Aorta (tissue), 5 donors: ENCODE results near the gene ADPRS. TPM values are rescaled to one million over a fixed set of nuclear protein-coding genes. Genes with fewer than 3 reads are reported as not detected.

Experiments
- ATAC-seq: fragments of 200-7000 bp; cut with Tn5 transposase; one replicate; pipeline ENCODE4 v1.9.1; 2022; ENCODE audit warnings: moderate library complexity; ENCODE audit not compliant: low FRiP score
- DNase-seq, 2 donors: peaks; one replicate each; pipeline ENCODE4 v3.0.0-alpha.2; 2020
- H3K27ac ChIP-seq, 2 donors: one replicate each; pipeline ENCODE4 v1.5.1; 2013; ENCODE audit warnings: low read length in 2 of 2, mild to moderate bottlenecking in 2 of 2, moderate library complexity in 2 of 2, control low read depth in 1 of 2, inconsistent platforms in 1 of 2, low read depth in 1 of 2
- H3K27me3 ChIP-seq, 2 donors: one replicate each; pipeline ENCODE4 v1.6.1; 2013; ENCODE audit warnings: control low read depth in 1 of 2, low read length in 1 of 2, mild to moderate bottlenecking in 1 of 2, moderate library complexity in 1 of 2; ENCODE audit not compliant: insufficient read depth in 2 of 2, control insufficient read depth in 1 of 2
- H3K36me3 ChIP-seq, 2 donors: one replicate each; pipeline ENCODE4 v1.6.1; 2013; ENCODE audit warnings: control low read depth in 1 of 2, low read length in 1 of 2, mild to moderate bottlenecking in 1 of 2; ENCODE audit not compliant: insufficient read depth in 2 of 2, control insufficient read depth in 1 of 2
- H3K4me1 ChIP-seq, 2 donors: one replicate each; pipeline ENCODE4 v1.6.1; 2013; ENCODE audit warnings: low read length in 2 of 2, control low read depth in 1 of 2, mild to moderate bottlenecking in 1 of 2, moderate library complexity in 1 of 2; ENCODE audit not compliant: insufficient read depth in 2 of 2, control insufficient read depth in 1 of 2
- H3K4me3 ChIP-seq, 2 donors: one replicate each; pipeline ENCODE4 v1.5.1; 2013; ENCODE audit warnings: low read length in 2 of 2, control low read depth in 1 of 2, mild to moderate bottlenecking in 1 of 2
- H3K9me3 ChIP-seq: one replicate; pipeline ENCODE4 v1.6.1; 2013; ENCODE audit warnings: mild to moderate bottlenecking, low read length; ENCODE audit not compliant: control insufficient read depth
- WGBS, 2 donors: extraction: QIAGEN DNeasy Blood & Tissue Kit; methylation state at CpG; one replicate each; pipeline ENCODE4 v1.1.7; 2013; 5-methylcytosine and 5-hydroxymethylcytosine counted together
- intact Hi-C, 2 donors: fragments of 100-400 bp; cut with DNase I; formaldehyde crosslinking; loops; one replicate each; pipeline versions ENCODE4 v1.14.2 to v1.15.0; 2022
- long read RNA-seq, 2 donors: library from polyadenylated mRNA; unstranded; transcript quantifications; one replicate each; pipeline ENCODE4 v2.0.0, GENCODE V29; 2020 to 2021
- polyA plus RNA-seq, 2 donors: library from polyadenylated mRNA; stranded (reverse); fragments of 200-250 nt; gene quantifications; one replicate each; pipeline ENCODE4 v1.2.3, GENCODE V29; 2013
- total RNA-seq, 2 donors: library from RNA; stranded (reverse); fragmentation: NEBNext Ultra II Directional; extraction: Animal tissue kit (Norgen Biotek cat#: 25700); gene quantifications; one replicate each; pipeline ENCODE4 v1.2.1, GENCODE V29; 2021
- donor health status: healthy with polysubstance abuse.
- donor health status: Bipolar disorder and iron deficiency.
- donor health status: DM: no; HTN: no; CAD: no.
- donor health status: DM: no; HTN: no; CAD: no.
- donor health status: DM: yes; HTN: yes; CAD: no.

ADPRS gene
- total RNA-seq, result 10 to 100 TPM; 15.9 to 21.2 TPM
- 10 to 100 TPM; 12.9 to 20.4 TPM for polyA plus RNA-seq
- long read RNA-seq, donor 1, transcript ADPRHL2-201 (6 exons, 1,668 nt), result major isoform, 197 of 221 reads
- long read RNA-seq, donor 1, partial matches to known transcripts, result 16 of 221 reads
- long read RNA-seq, donor 1, other reads (novel, unspliced or antisense), result 8 of 221 reads
- long read RNA-seq, donor 2, transcript ADPRHL2-201 (6 exons, 1,668 nt), result major isoform, 33 of 36 reads
- long read RNA-seq, donor 2, partial matches to known transcripts, result 2 of 36 reads
- long read RNA-seq, donor 2, other reads (novel, unspliced or antisense), result 1 of 36 reads

- ATAC-seq (peak; percentile 94), DNase-seq (peak; percentile 94 to 97)
- intact Hi-C loops, result loop anchor here in 1 of 2 donors (2.0 to 5.0 kb wide), 2 partner anchors 156 to 204 kb away; partner anchors contain the start of gene AGO3
Observed at GRCh38 chr1:36088577-36089392, at the start of gene ADPRS. Gene ADPRS, plus strand, starts transcription at chr1:36088892. Its CDS starts 13 bp downstream, at chr1:36088905.

GRCh38 chr1:36040238-36040637 is 48.5 kb upstream of the ADPRS start:
- H3K27ac ChIP-seq, result no peak overlapping the region
- H3K36me3 ChIP-seq, result no peaks in the 10 kb centered on the region
- no peaks in the 10 kb centered on the region for H3K27me3 ChIP-seq
- 87 to 90% methylated on average over 2 of the region's 2 CpGs for WGBS, 2 donors
- H3K9me3 ChIP-seq, result no peaks in the 10 kb centered on the region
- H3K4me1 ChIP-seq, result no peaks in the 10 kb centered on the region
- ATAC-seq, result no peak
- no peak overlapping the region for H3K4me3 ChIP-seq
- no peak for DNase-seq
- intact Hi-C loops, result no loop called here

More at GRCh38 chr1:36088577-36089392, at the start of gene ADPRS:
- H3K36me3 ChIP-seq, result peaks cover 0 to 7% of the 10 kb centered on the region in 2 donors
- no peaks in the 10 kb centered on the region for H3K4me1 ChIP-seq
- no peaks in the 10 kb centered on the region for H3K27me3 ChIP-seq
- 0 to 1% methylated on average over 72 to 84 of the region's 84 CpGs for WGBS, 2 donors
- H3K4me3 ChIP-seq, result peak within 1 kb of the TSS; percentile 59 to 64
- H3K27ac ChIP-seq, result peak within 1 kb of the TSS in 1 of 2 donors; percentile 33
- no peaks in the 10 kb centered on the region for H3K9me3 ChIP-seq

GRCh38 chr1:36051821-36052220 is 36.9 kb upstream of the ADPRS start:
- no peak overlapping the region for H3K27ac ChIP-seq
- H3K4me3 ChIP-seq, result no peak overlapping the region
- DNase-seq, result no peak
- intact Hi-C loops, result no loop called here
- H3K4me1 ChIP-seq, result no peaks in the 10 kb centered on the region
- H3K36me3 ChIP-seq, result peaks cover 0 to 5% of the 10 kb centered on the region in 2 donors
- H3K27me3 ChIP-seq, result no peaks in the 10 kb centered on the region
- H3K9me3 ChIP-seq, result no peaks in the 10 kb centered on the region
- no peak for ATAC-seq

- H3K36me3 ChIP-seq, result peaks cover 0 to 5% of the 10 kb centered on the region in 2 donors
- no peak overlapping the region for H3K4me3 ChIP-seq
- no peak for DNase-seq
- intact Hi-C loops, result no loop called here
- H3K27me3 ChIP-seq, result no peaks in the 10 kb centered on the region
- no peak overlapping the region for H3K27ac ChIP-seq
- H3K9me3 ChIP-seq, result no peaks in the 10 kb centered on the region
- no peaks in the 10 kb centered on the region for H3K4me1 ChIP-seq
- no peak for ATAC-seq
Observed at GRCh38 chr1:36053978-36054377, 34.7 kb upstream of the ADPRS start.

- H3K27ac ChIP-seq, result no peak overlapping the region
- intact Hi-C loops, result no loop called here
- H3K27me3 ChIP-seq, result no peaks in the 10 kb centered on the region
- H3K36me3 ChIP-seq, result peaks cover 0 to 5% of the 10 kb centered on the region in 2 donors
- 91 to 92% methylated on average over 5 of the region's 5 CpGs for WGBS, 2 donors
- H3K4me3 ChIP-seq, result no peak overlapping the region
- no peaks in the 10 kb centered on the region for H3K4me1 ChIP-seq
- DNase-seq (no peak), ATAC-seq (no peak)
- H3K9me3 ChIP-seq, result no peaks in the 10 kb centered on the region
Observed at GRCh38 chr1:36055706-36056105, 33.0 kb upstream of the ADPRS start.

- Histone ChIP-seq H3K27me3 (no peaks in the 10 kb centered on the region), H3K36me3 (no peaks in the 10 kb centered on the region), H3K27ac (no peak overlapping the region), H3K9me3 (no peaks in the 10 kb centered on the region), H3K4me1 (no peaks in the 10 kb centered on the region), H3K4me3 (no peak overlapping the region)
- ATAC-seq, result no peak
- 95 to 100% methylated on average over 1 of the region's 1 CpG for WGBS, 2 donors
- intact Hi-C loops, result no loop called here
- no peak for DNase-seq
Observed at GRCh38 chr1:36062315-36062714, 26.4 kb upstream of the ADPRS start.

GRCh38 chr1:36067871-36068270 is 20.8 kb upstream of the ADPRS start:
- Histone ChIP-seq H3K4me3 (no peak overlapping the region), H3K9me3 (no peaks in the 10 kb centered on the region), H3K36me3 (no peaks in the 10 kb centered on the region), H3K4me1 (no peaks in the 10 kb centered on the region), H3K27ac (no peak overlapping the region), H3K27me3 (no peaks in the 10 kb centered on the region)
- ATAC-seq (no peak), DNase-seq (no peak)
- intact Hi-C loops, result no loop called here

- ATAC-seq, result no peak
- H3K27me3 ChIP-seq, result no peaks in the 10 kb centered on the region
- H3K4me1 ChIP-seq, result no peaks in the 10 kb centered on the region
- no peak overlapping the region for H3K27ac ChIP-seq
- no peaks in the 10 kb centered on the region for H3K36me3 ChIP-seq
- intact Hi-C loops, result no loop called here
- 83 to 90% methylated on average over 2 of the region's 2 CpGs for WGBS, 2 donors
- H3K9me3 ChIP-seq, result no peaks in the 10 kb centered on the region
- no peak for DNase-seq
- no peak overlapping the region for H3K4me3 ChIP-seq
Observed at GRCh38 chr1:36068866-36069265, 19.8 kb upstream of the ADPRS start.

GRCh38 chr1:36070349-36070748 is 18.3 kb upstream of the ADPRS start:
- Histone ChIP-seq H3K9me3 (no peaks in the 10 kb centered on the region), H3K27ac (no peak overlapping the region), H3K4me3 (no peak overlapping the region), H3K4me1 (no peaks in the 10 kb centered on the region), H3K36me3 (no peaks in the 10 kb centered on the region), H3K27me3 (no peaks in the 10 kb centered on the region)
- ATAC-seq (no peak), DNase-seq (no peak)
- intact Hi-C loops, result no loop called here
- WGBS, 2 donors, result 78 to 85% methylated on average over 2 of the region's 2 CpGs
